ENCODE measurements around the gene TTLL3. TPM values are rescaled to one million over a fixed set of nuclear protein-coding genes. Genes with fewer than 3 reads are reported as not detected.

TTLL3 gene
- total RNA-seq, 1 experiment from 2014 or later: 10.3 TPM

DNA sequence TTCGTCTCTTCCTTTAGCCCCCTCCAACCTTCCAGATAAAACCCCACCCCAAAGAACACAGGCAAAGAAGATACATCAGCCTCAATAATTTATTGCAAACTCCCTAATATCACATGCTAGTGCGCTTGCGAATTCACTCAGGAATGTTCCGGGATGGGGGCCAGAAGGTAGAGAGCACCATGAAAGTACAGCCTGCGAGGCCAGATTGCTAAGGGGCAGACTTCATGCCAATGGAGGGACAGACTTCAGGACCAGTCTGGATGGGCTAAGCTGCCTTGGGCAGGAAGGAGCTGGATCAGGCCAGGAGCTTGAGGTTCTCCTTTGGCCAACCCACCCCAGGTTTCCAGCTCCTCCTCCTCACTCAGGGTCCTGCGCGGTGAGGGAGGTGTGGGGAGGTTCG, 56.6 kb downstream of the TTLL3 start:
- BruUV-seq (replicated peaks): no TSS peak
- intact Hi-C loops (cut with micrococcal nuclease; ENCODE audit: unreplicated experiment): no loop called here
- Mint-ChIP-seq H3K27ac (ENCODE audit: unreplicated experiment) (no peak overlapping the region), H3K36me3 (ENCODE audit: insufficient read depth, unreplicated experiment) (no peaks in the 10 kb centered on the region), H3K27me3 (ENCODE audit: insufficient read depth, unreplicated experiment) (no peaks in the 10 kb centered on the region), H3K9me3 (ENCODE audit: unreplicated experiment) (no peaks in the 10 kb centered on the region), H3K4me1 (ENCODE audit: low read depth, unreplicated experiment) (no peaks in the 10 kb centered on the region), H3K4me3 (ENCODE audit: unreplicated experiment) (no peak overlapping the region)
- DNase-seq: no peak
- CTCF ChIA-PET: no interaction called here
- H3K9me3 ChIP-seq: no peaks in the 10 kb centered on the region
- no peaks in the 10 kb centered on the region for H3K36me3 ChIP-seq (ENCODE audit: control insufficient read depth, insufficient read depth, low read length)
- H3K27me3 ChIP-seq (replicated peaks; ENCODE audit: control insufficient read depth, insufficient read depth, low read length): no peaks in the 10 kb centered on the region
- H3K4me1 ChIP-seq: no peaks in the 10 kb centered on the region; the same call in 1 of the 2 replicates
- no peak overlapping the region for H3K4me3 ChIP-seq (ENCODE audit: low read depth, low read length)
- POLR2A ChIA-PET: no interaction called here
- TF ChIP-seq, protein P1, sequence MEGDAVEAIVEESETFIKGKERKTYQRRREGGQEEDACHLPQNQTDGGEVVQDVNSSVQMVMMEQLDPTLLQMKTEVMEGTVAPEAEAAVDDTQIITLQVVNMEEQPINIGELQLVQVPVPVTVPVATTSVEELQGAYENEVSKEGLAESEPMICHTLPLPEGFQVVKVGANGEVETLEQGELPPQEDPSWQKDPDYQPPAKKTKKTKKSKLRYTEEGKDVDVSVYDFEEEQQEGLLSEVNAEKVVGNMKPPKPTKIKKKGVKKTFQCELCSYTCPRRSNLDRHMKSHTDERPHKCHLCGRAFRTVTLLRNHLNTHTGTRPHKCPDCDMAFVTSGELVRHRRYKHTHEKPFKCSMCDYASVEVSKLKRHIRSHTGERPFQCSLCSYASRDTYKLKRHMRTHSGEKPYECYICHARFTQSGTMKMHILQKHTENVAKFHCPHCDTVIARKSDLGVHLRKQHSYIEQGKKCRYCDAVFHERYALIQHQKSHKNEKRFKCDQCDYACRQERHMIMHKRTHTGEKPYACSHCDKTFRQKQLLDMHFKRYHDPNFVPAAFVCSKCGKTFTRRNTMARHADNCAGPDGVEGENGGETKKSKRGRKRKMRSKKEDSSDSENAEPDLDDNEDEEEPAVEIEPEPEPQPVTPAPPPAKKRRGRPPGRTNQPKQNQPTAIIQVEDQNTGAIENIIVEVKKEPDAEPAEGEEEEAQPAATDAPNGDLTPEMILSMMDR (IDR thresholded peaks at IDR 0.05; ENCODE audit: insufficient read depth in 1 of 2, low read depth in 1 of 2, low read length in 1 of 2, severe bottlenecking in 1 of 2, unreplicated experiment in 1 of 2): no peak

DNA sequence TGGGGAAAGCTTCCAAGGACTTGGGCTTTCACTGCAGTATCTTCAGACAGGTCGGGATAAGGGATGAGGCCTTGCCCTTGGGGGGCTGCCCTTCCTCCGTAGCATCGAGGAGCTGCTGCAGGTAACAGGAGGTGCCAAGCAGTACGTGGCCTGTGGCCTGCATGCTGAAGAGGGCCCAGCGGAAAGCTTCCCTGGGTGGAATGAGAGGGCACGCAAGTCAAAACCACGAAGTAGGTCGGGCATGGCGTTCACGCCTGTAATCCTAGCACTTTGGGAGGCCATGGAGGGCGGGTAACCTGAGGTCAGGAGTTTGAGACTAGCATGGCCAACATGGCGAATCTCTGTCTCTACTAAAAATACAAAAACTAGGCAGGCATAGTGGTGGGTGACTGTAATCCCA, 57.0 kb downstream of the TTLL3 start:
- TF ChIP-seq, protein P1 (IDR thresholded peaks at IDR 0.05; ENCODE audit: insufficient read depth in 1 of 2, low read depth in 1 of 2, low read length in 1 of 2, severe bottlenecking in 1 of 2, unreplicated experiment in 1 of 2): no peak
- H3K27me3 ChIP-seq (replicated peaks; ENCODE audit: control insufficient read depth, insufficient read depth, low read length): no peaks in the 10 kb centered on the region
- intact Hi-C loops (cut with micrococcal nuclease; ENCODE audit: unreplicated experiment): no loop called here
- H3K9me3 Mint-ChIP-seq (ENCODE audit: unreplicated experiment): no peaks in the 10 kb centered on the region
- no peaks in the 10 kb centered on the region for H3K36me3 Mint-ChIP-seq (ENCODE audit: insufficient read depth, unreplicated experiment)
- H3K4me3 ChIP-seq (ENCODE audit: low read depth, low read length): no peak overlapping the region
- DNase-seq: no peak
- no peaks in the 10 kb centered on the region for H3K36me3 ChIP-seq (ENCODE audit: control insufficient read depth, insufficient read depth, low read length)
- no peaks in the 10 kb centered on the region for H3K9me3 ChIP-seq
- CTCF ChIA-PET: no interaction called here
- no TSS peak for BruUV-seq (replicated peaks)
- POLR2A ChIA-PET: no interaction called here
- H3K4me3 Mint-ChIP-seq (ENCODE audit: unreplicated experiment): no peak overlapping the region
- H3K27ac Mint-ChIP-seq (ENCODE audit: unreplicated experiment): no peak overlapping the region
- H3K27me3 Mint-ChIP-seq (ENCODE audit: insufficient read depth, unreplicated experiment): no peaks in the 10 kb centered on the region
- H3K4me1 Mint-ChIP-seq (ENCODE audit: low read depth, unreplicated experiment): no peaks in the 10 kb centered on the region
- no peaks in the 10 kb centered on the region; the same call in 1 of the 2 replicates for H3K4me1 ChIP-seq

DNA sequence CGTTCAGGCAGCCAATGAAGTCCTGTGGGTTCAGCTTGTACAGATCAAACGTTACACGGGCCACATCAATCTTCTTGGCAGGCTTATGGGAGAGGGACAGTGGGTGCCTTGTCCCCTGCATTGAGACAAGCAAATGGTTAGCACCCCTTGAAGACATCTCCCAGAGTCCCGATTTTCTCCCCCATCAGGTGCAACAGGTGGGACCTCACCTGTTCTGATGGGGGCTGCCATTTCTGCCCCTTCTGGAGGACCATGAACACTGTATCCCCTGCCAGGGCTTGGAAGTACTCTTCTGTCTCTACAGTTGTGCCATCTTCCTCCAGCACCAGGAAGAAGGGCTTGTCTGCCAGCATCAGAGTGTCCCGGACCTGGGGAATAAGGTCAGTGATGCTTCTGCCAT, 59.9 kb downstream of the TTLL3 start:
- Histone ChIP-seq H3K27me3 (replicated peaks; ENCODE audit: control insufficient read depth, insufficient read depth, low read length) (no peaks in the 10 kb centered on the region), H3K4me3 (ENCODE audit: low read depth, low read length) (no peak overlapping the region), H3K36me3 (ENCODE audit: control insufficient read depth, insufficient read depth, low read length) (no peaks in the 10 kb centered on the region), H3K9me3 (no peaks in the 10 kb centered on the region), H3K4me1 (peaks cover 5% of the 10 kb centered on the region)
- POLR2A ChIA-PET: no interaction called here
- Mint-ChIP-seq H3K36me3 (ENCODE audit: insufficient read depth, unreplicated experiment) (no peaks in the 10 kb centered on the region), H3K4me3 (ENCODE audit: unreplicated experiment) (no peak overlapping the region), H3K27me3 (ENCODE audit: insufficient read depth, unreplicated experiment) (no peaks in the 10 kb centered on the region), H3K9me3 (ENCODE audit: unreplicated experiment) (no peaks in the 10 kb centered on the region), H3K4me1 (ENCODE audit: low read depth, unreplicated experiment) (no peaks in the 10 kb centered on the region), H3K27ac (ENCODE audit: unreplicated experiment) (no peak overlapping the region)
- BruUV-seq (replicated peaks): no TSS peak
- CTCF ChIA-PET: no interaction called here
- TF ChIP-seq, protein P1 (IDR thresholded peaks at IDR 0.05; ENCODE audit: insufficient read depth in 1 of 2, low read depth in 1 of 2, low read length in 1 of 2, severe bottlenecking in 1 of 2, unreplicated experiment in 1 of 2): no peak
- intact Hi-C loops (cut with micrococcal nuclease; ENCODE audit: unreplicated experiment): no loop called here
- no peak for DNase-seq

Measured in Caco-2 (cell line).